Loucy (cell line): ENCODE measurements around the gene EVA1B.
A peak's percentile ranks its signal among the peaks of the same experiment; 100 is the strongest.

Experiments used
- H2AFZ ChIP-seq: fragments of 200-600 bp; sonication (generic); 2 replicates; pipeline ENCODE4 v1.6.0; 2016; ENCODE audit warnings: antibody characterized with exemption, mild to moderate bottlenecking, low read length, moderate library complexity
- H3F3A ChIP-seq: fragments of 200-600 bp; 2 replicates; pipeline ENCODE4 v1.6.0; 2016; ENCODE audit warnings: antibody characterized with exemption, low read depth, mild to moderate bottlenecking
- H3K27me3 ChIP-seq: fragments of 200-600 bp; sonication (generic); 2 replicates; pipeline ENCODE4 v1.6.1; 2014; ENCODE audit warnings: low read length, mild to moderate bottlenecking; ENCODE audit not compliant: insufficient read depth, poor library complexity, severe bottlenecking
- H3K36me3 ChIP-seq: fragments of 200-600 bp; sonication (generic); 2 replicates; pipeline ENCODE4 v1.6.1; 2016; ENCODE audit warnings: low read length; ENCODE audit not compliant: insufficient read depth
- H3K4me1 ChIP-seq: fragments of 200-600 bp; sonication (generic); 2 replicates; pipeline ENCODE4 v1.5.1; 2014; ENCODE audit warnings: low read length, mild to moderate bottlenecking; ENCODE audit not compliant: insufficient read depth, poor library complexity, severe bottlenecking
- H3K4me2 ChIP-seq: fragments of 200-600 bp; sonication (generic); 2 replicates; pipeline ENCODE4 v1.6.0; 2014; ENCODE audit warnings: antibody characterized with exemption, low read length, low read depth, mild to moderate bottlenecking; ENCODE audit not compliant: poor library complexity, severe bottlenecking
- H3K4me3 ChIP-seq: fragments of 200-600 bp; sonication (generic); 2 replicates; pipeline ENCODE4 v1.5.1; 2014; ENCODE audit warnings: low read length, mild to moderate bottlenecking, mixed read lengths; ENCODE audit not compliant: poor library complexity, severe bottlenecking
- H3K79me2 ChIP-seq: fragments of 200-600 bp; sonication (generic); 2 replicates; pipeline ENCODE4 v1.6.1; 2014; ENCODE audit warnings: low read length; ENCODE audit not compliant: insufficient read depth
- H3K9ac ChIP-seq: fragments of 200-600 bp; sonication (generic); 2 replicates; pipeline ENCODE4 v1.6.0; 2014; ENCODE audit warnings: mild to moderate bottlenecking, low read depth, low read length, moderate library complexity; ENCODE audit not compliant: poor library complexity, severe bottlenecking
- H3K9me2 ChIP-seq: fragments of 200-600 bp; sonication (generic); replicated peaks from 2 replicates; pipeline ENCODE4 v1.6.1; 2016; ENCODE audit warnings: low read depth, low read length, mixed read lengths
- H3K9me3 ChIP-seq: fragments of 200-600 bp; sonication (generic); 2 replicates; pipeline ENCODE4 v1.6.1; 2014; ENCODE audit warnings: mild to moderate bottlenecking, antibody characterized with exemption, low read length, low read depth; ENCODE audit not compliant: insufficient read depth
- H4K20me1 ChIP-seq: fragments of 200-600 bp; sonication (generic); 2 replicates; pipeline ENCODE4 v1.6.0; 2014; ENCODE audit warnings: antibody characterized with exemption, low read length, mild to moderate bottlenecking; ENCODE audit not compliant: insufficient read depth, poor library complexity, severe bottlenecking
- EZH2phosphoT487 ChIP-seq: fragments of 200-600 bp; IDR thresholded peaks from 2 replicates; pipeline ENCODE4 v1.6.1; 2018; ENCODE audit warnings: antibody characterized with exemption, mild to moderate bottlenecking, moderate library complexity, borderline replicate concordance
- TF ChIP-seq, protein P1 (sequence below): fragments of 200-600 bp; sonication (generic); conservative IDR thresholded peaks from 2 replicates; pipeline ENCODE4 v1.5.1; 2014; ENCODE audit warnings: mild to moderate bottlenecking, antibody characterized with exemption, low read length

The EVA1B gene

DNA sequence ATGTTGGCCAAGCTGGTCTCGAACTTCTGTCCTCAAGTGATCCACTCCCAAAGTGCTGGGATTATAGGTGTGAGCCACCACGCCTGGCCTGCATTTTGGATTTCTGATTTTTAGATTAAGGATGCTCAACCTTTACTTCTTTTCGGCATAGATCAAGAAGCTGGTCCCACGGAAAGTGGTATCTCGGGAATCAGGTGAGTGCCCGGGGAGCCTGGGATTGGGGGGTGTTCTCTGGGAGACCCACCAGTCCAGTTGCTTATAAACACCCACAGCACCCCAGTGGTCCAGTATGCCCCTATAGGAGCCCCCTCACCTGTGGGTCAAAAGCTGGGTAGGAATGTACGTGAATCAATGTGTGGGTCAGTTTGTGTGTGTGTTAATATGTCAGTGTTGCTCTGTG lies 14.0 kb downstream of the EVA1B start:
- H3K79me2 ChIP-seq = no peaks in the 10 kb centered on the region
- no peaks in the 10 kb centered on the region for H3K27me3 ChIP-seq
- no peak overlapping the region for H3K4me3 ChIP-seq
- no peaks in the 10 kb centered on the region for H3K9me2 ChIP-seq
- no peak overlapping the region for H3K9ac ChIP-seq
- no peak overlapping the region for H3K4me2 ChIP-seq
- H3F3A ChIP-seq = no peaks in the 10 kb centered on the region
- H3K36me3 ChIP-seq = peaks cover 11% of the 10 kb centered on the region; the same call in 1 of the 2 replicates
- no peaks in the 10 kb centered on the region for H4K20me1 ChIP-seq
- H3K9me3 ChIP-seq = no peaks in the 10 kb centered on the region
- no peak overlapping the region for H2AFZ ChIP-seq
- no peaks in the 10 kb centered on the region for H3K4me1 ChIP-seq
- TF ChIP-seq, protein P1, sequence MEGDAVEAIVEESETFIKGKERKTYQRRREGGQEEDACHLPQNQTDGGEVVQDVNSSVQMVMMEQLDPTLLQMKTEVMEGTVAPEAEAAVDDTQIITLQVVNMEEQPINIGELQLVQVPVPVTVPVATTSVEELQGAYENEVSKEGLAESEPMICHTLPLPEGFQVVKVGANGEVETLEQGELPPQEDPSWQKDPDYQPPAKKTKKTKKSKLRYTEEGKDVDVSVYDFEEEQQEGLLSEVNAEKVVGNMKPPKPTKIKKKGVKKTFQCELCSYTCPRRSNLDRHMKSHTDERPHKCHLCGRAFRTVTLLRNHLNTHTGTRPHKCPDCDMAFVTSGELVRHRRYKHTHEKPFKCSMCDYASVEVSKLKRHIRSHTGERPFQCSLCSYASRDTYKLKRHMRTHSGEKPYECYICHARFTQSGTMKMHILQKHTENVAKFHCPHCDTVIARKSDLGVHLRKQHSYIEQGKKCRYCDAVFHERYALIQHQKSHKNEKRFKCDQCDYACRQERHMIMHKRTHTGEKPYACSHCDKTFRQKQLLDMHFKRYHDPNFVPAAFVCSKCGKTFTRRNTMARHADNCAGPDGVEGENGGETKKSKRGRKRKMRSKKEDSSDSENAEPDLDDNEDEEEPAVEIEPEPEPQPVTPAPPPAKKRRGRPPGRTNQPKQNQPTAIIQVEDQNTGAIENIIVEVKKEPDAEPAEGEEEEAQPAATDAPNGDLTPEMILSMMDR = no peak
- no peak for TF ChIP-seq EZH2phosphoT487

DNA sequence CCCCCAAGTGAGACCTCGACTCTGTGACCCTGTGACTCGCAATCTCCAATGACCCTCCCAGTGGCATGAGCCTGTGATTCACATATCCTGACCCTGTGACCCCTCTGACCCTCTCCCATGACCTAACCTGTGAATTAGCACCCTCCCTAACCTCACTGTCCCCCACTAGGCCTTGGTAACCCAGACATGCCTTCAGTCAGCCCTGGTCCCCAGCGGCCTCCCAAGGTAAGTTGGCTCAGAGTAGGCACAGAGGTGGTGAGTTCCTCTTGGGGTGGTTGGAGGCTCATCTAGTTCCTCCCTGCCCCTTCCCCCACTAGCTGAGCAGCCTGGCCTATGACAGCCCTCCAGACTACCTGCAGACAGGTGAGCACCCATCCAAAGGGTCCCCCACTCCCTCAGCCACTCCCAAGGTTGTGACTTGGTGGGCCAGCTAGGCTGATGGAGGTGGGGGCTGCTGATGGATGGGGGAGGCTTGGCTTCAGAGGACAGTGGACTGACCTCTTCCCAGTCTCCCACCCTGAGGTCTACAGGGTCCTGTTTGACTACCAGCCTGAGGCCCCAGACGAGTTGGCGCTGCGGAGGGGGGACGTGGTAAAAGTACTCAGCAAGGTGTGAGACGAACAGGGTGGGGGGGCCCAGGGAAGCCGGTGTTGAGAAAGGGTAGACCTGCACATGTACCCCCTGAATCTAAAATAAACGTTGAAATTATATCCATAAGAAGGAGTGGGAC lies 15.7 kb downstream of the EVA1B start:
- no peaks in the 10 kb centered on the region for H3K9me2 ChIP-seq
- no peak overlapping the region for H2AFZ ChIP-seq
- no peaks in the 10 kb centered on the region for H3K27me3 ChIP-seq
- H3F3A ChIP-seq = no peaks in the 10 kb centered on the region
- no peaks in the 10 kb centered on the region for H3K4me1 ChIP-seq
- peaks cover 25% of the 10 kb centered on the region; the same call in 1 of the 2 replicates for H3K36me3 ChIP-seq
- no peak for TF ChIP-seq EZH2phosphoT487
- TF ChIP-seq, protein P1 = no peak
- H3K79me2 ChIP-seq = no peaks in the 10 kb centered on the region
- H3K9me3 ChIP-seq = no peaks in the 10 kb centered on the region
- H3K4me3 ChIP-seq = peak overlapping the region; percentile 70
- H3K9ac ChIP-seq = peak overlapping the region; percentile 17
- H3K4me2 ChIP-seq = peak overlapping the region; percentile 58
- no peaks in the 10 kb centered on the region for H4K20me1 ChIP-seq

DNA sequence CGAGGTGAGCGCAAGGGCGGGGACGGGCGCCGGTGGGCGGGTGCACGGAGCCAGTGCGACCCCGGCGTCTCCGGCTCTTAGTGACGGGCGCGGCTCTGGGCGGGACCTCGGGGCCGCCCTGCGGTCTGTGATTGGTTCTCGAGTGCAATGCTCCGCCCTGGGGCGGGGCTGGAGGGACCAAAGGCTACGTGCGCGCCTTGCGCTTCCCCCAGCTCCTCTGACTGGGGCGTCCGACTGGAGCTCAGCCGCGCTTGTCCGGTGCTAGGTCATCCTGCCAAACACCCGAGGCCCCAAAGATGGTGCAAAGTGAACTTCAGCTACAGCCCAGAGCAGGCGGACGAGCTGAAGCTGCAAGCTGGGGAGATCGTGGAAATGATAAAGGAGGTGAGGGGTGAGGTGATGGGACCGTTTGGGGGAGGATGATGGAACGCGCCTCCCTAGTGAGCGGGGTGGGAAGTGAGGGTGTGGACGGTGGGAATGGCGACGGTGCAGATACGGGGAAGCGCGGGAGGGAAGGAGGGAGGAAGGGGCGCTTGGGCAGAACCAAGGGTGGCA lies 16.5 kb downstream of the EVA1B start:
- no peaks in the 10 kb centered on the region for H3K9me3 ChIP-seq
- H3K9me2 ChIP-seq = no peaks in the 10 kb centered on the region
- H3F3A ChIP-seq = no peaks in the 10 kb centered on the region
- TF ChIP-seq EZH2phosphoT487 = no peak
- TF ChIP-seq, protein P1 = no peak
- peak overlapping the region; percentile 58 for H3K4me2 ChIP-seq
- H3K4me3 ChIP-seq = peak overlapping the region; percentile 70
- H3K27me3 ChIP-seq = no peaks in the 10 kb centered on the region
- peaks cover 33% of the 10 kb centered on the region; the same call in 1 of the 2 replicates for H3K36me3 ChIP-seq
- no peaks in the 10 kb centered on the region for H3K79me2 ChIP-seq
- no peaks in the 10 kb centered on the region for H3K4me1 ChIP-seq
- H2AFZ ChIP-seq = 0 out of 2 replicates have a peak overlapping the region, but pooled peaks have one; percentile 43
- H3K9ac ChIP-seq = peak overlapping the region; percentile 17
- no peaks in the 10 kb centered on the region for H4K20me1 ChIP-seq
